Kidney (tissue), 14 donors: ENCODE data around the gene SRP9. TPM values are rescaled to one million over a fixed set of nuclear protein-coding genes. Genes with fewer than 3 reads are reported as not detected.
A peak's percentile ranks its signal among the peaks of the same experiment; 100 is the strongest.

ENCODE experiments used
- DNase-seq, 5 donors: peaks; one replicate each; pipeline ENCODE4 v3.0.0-alpha.2; 2013 to 2020
- FAIRE-seq: peaks from 2 replicates; lab custom pipeline; 2012; peaks lifted over from hg19 to GRCh38; lab: Jason Lieb, UNC
- H3K27ac ChIP-seq, 2 donors: one replicate each; pipeline ENCODE4 v1.7.0; 2013; ENCODE audit warnings: low read depth in 2 of 2, low read length in 2 of 2, inconsistent platforms in 1 of 2
- H3K27me3 ChIP-seq: one replicate; pipeline ENCODE4 v1.7.1; 2013; ENCODE audit warnings: low read length, inconsistent platforms; ENCODE audit not compliant: control insufficient read depth, insufficient read depth
- H3K36me3 ChIP-seq, 3 donors: one replicate each; pipeline versions ENCODE4 v1.7.0 to v1.7.1; 2013; ENCODE audit warnings: low read length in 3 of 3, control low read depth in 1 of 3, inconsistent platforms in 1 of 3; ENCODE audit not compliant: insufficient read depth in 3 of 3, control insufficient read depth in 2 of 3
- H3K4me1 ChIP-seq, 3 donors: one replicate each; pipeline versions ENCODE4 v1.7.0 to v1.7.1; 2013; ENCODE audit warnings: low read length in 3 of 3, inconsistent platforms in 1 of 3, low read depth in 1 of 3; ENCODE audit not compliant: control insufficient read depth in 2 of 3, insufficient read depth in 2 of 3
- H3K4me3 ChIP-seq, 3 donors: one replicate each; pipeline versions ENCODE4 v1.7.0 to v1.8.1; 2013; ENCODE audit warnings: low read length in 3 of 3, control low read depth in 1 of 3, inconsistent platforms in 1 of 3
- H3K9ac ChIP-seq, 3 donors: one replicate each; pipeline versions ENCODE4 v1.7.0 to v1.7.1; 2013; ENCODE audit warnings: low read length in 3 of 3, control low read depth in 1 of 3, inconsistent platforms in 1 of 3
- H3K9me3 ChIP-seq, 3 donors: one replicate each; pipeline versions ENCODE4 v1.7.0 to v1.7.1; 2013; ENCODE audit warnings: low read length in 3 of 3, control low read depth in 1 of 3, inconsistent platforms in 1 of 3; ENCODE audit not compliant: control insufficient read depth in 2 of 3, insufficient read depth in 1 of 3
- CTCF ChIP-seq: IDR thresholded peaks from 3 replicates; pipeline ENCODE4 v1.5.1; 2012; ENCODE audit warnings: mild to moderate bottlenecking, moderate library complexity, borderline replicate concordance; ENCODE audit not compliant: insufficient read depth; ENCODE audit errors: extremely low read depth
- intact Hi-C: fragments of 100-400 bp; cut with DNase I; formaldehyde crosslinking; loops from one replicate; pipeline ENCODE4 v1.11.1; 2022
- polyA plus RNA-seq: library from polyadenylated mRNA; stranded (reverse); fragments of 350-450 nt; fragmentation: Illumina TruSeq; extraction: RNeasy Lipid Tissue Mini Kit (QIAGEN cat#74804); gene quantifications from one replicate; pipeline ENCODE4 v1.2.3, GENCODE V29; 2014; ENCODE audit warnings: low read depth, low replicate concordance; ENCODE audit not compliant: insufficient read depth
- total RNA-seq: library from RNA; stranded (reverse); fragmentation: NEBNext Ultra II Directional; extraction: Animal tissue kit (Norgen Biotek cat#: 25700); gene quantifications from one replicate; pipeline ENCODE4 v1.2.1, GENCODE V29; 2021
- donor health status: control.
- donor health status: control.
- donor health status: control.
- donor health status: control.
- donor health status: control.
- donor health status: DM: yes; HTN: yes; CAD: no.
- donor health status: Normal renal cell carcinoma (clear cell type).

Gene SRP9
- total and polyA plus RNA-seq, 2 donors from 2014 or later = 199 to 307 TPM

GRCh38 chr1:225820522-225821120, 43.0 kb downstream of the SRP9 start:
- H3K27me3 ChIP-seq = no peaks in the 10 kb centered on the region
- H3K9me3 ChIP-seq = no peaks in the 10 kb centered on the region
- intact Hi-C loops = no loop called here
- H3K36me3 ChIP-seq = peaks cover 0 to 11% (median 0%) of the 10 kb centered on the region in 3 donors
- FAIRE-seq (no peak), DNase-seq (no peak)
- H3K4me1 ChIP-seq = peaks cover 0 to 33% (median 25%) of the 10 kb centered on the region in 3 donors
- H3K9ac ChIP-seq = no peak overlapping the region
- no peak overlapping the region for H3K27ac ChIP-seq
- H3K4me3 ChIP-seq = no peak overlapping the region
- no peak for TF ChIP-seq CTCF

GRCh38 chr1:225822655-225823403, 45.2 kb downstream of the SRP9 start:
- DNase-seq (peak in 1 of 5 donors; percentile 8), FAIRE-seq (no peak)
- Histone ChIP-seq H3K36me3 (peaks cover 0 to 11% (median 2%) of the 10 kb centered on the region in 3 donors), H3K4me3 (no peak overlapping the region), H3K9me3 (no peaks in the 10 kb centered on the region), H3K4me1 (peaks cover 0 to 19% (median 8%) of the 10 kb centered on the region in 3 donors), H3K27me3 (no peaks in the 10 kb centered on the region), H3K9ac (no peak overlapping the region), H3K27ac (no peak overlapping the region)
- no peak for TF ChIP-seq CTCF
- intact Hi-C loops = no loop called here

GRCh38 chr1:225823811-225824261, 46.2 kb downstream of the SRP9 start:
- Histone ChIP-seq H3K4me3 (no peak overlapping the region), H3K4me1 (peaks cover 0 to 13% (median 0%) of the 10 kb centered on the region in 3 donors), H3K36me3 (peaks cover 0 to 11% (median 2%) of the 10 kb centered on the region in 3 donors), H3K27ac (no peak overlapping the region), H3K27me3 (no peaks in the 10 kb centered on the region), H3K9me3 (no peaks in the 10 kb centered on the region), H3K9ac (no peak overlapping the region)
- FAIRE-seq = no peak
- TF ChIP-seq CTCF = no peak
- intact Hi-C loops = no loop called here
- DNase-seq = peak in 1 of 5 donors; percentile 46
